K562 (cell line): ENCODE results near the gene NUDT6. TPM values are rescaled to one million over a fixed set of nuclear protein-coding genes. Genes with fewer than 3 reads are reported as not detected.

ENCODE experiments used
- CBFA2T3 ChIP-seq: fragments of 450-650 bp; IDR thresholded peaks from 2 replicates; pipeline ENCODE4 v1.6.1; 2017
- ETS1 ChIP-seq: conservative IDR thresholded peaks from 2 replicates; pipeline ENCODE4 v1.6.1; 2011; ENCODE audit warnings: low read depth, mild to moderate bottlenecking, low read length; ENCODE audit not compliant: control insufficient read depth
- HNRNPH1 ChIP-seq: fragments of 200-400 bp; formaldehyde crosslinking; optimal IDR thresholded peaks from 2 replicates; pipeline ENCODE3; 2017; ENCODE audit warnings: low read depth, mild to moderate bottlenecking, low read length, moderate library complexity
- RAD21 ChIP-seq, 2 experiments: fragments of 250-450 bp in 1 of 2; fragments of 450-650 bp in 1 of 2; sonication (Bioruptor Pico) in 1 of 2; formaldehyde crosslinking in 1 of 2; IDR thresholded peaks in 1 of 2; conservative IDR thresholded peaks in 1 of 2; 2 replicates each; pipeline versions ENCODE4 v1.4.0 to v1.8.0; 2020 to 2022; ENCODE audit warnings: mild to moderate bottlenecking in 2 of 2, moderate library complexity in 1 of 2
- RB1 ChIP-seq: fragments of 450-650 bp; IDR thresholded peaks from 2 replicates; pipeline ENCODE4 v1.6.1; 2017; ENCODE audit warnings: low read depth, mild to moderate bottlenecking
- ZBTB40 ChIP-seq, 2 experiments: fragments of 450-650 bp in 1 of 2; sonication (generic) in 1 of 2; formaldehyde crosslinking in 1 of 2; IDR thresholded peaks; 2 replicates each; pipeline versions ENCODE4 v1.7.1 to v1.9.0; 2016 to 2022; ENCODE audit warnings: inconsistent platforms in 1 of 2, mild to moderate bottlenecking in 1 of 2, missing genetic modification reagents in 1 of 2
- ZNF592 ChIP-seq: fragments of 450-650 bp; IDR thresholded peaks from 2 replicates; pipeline ENCODE4 v1.6.1; 2017; ENCODE audit warnings: antibody characterized with exemption, mild to moderate bottlenecking
- polyA plus RNA-seq, 8 experiments: library from polyadenylated mRNA; depleted of rRNA in 4 of 8; stranded (reverse) in 5 of 8; unstranded in 3 of 8; fragments of >200 nt; fragmentation: Nextera tagmentation in 2 of 8; fragmentation: Illumina TruSeq in 1 of 8; extraction: Ambion mirVana in 2 of 8; extraction: Trizol in 1 of 8; gene quantifications; 2 replicates each; pipeline versions ENCODE4 v1.2.1 to v1.2.3, GENCODE V29; 2011 to 2014; ENCODE audit warnings: inconsistent platforms in 1 of 8, missing spikeins in 1 of 8
- total RNA-seq, 7 experiments: library from RNA; depleted of rRNA in 6 of 7; stranded (reverse); fragments of >200 nt in 6 of 7; fragmentation: Illumina TruSeq in 2 of 7; extraction: Trizol in 2 of 7; gene quantifications; 2 replicates each; pipeline versions ENCODE4 v1.2.1 to v1.2.3, GENCODE V29; 2011 to 2021; ENCODE audit warnings: low replicate concordance in 1 of 7

The NUDT6 gene
- total and polyA plus RNA-seq, 9 of the 15 experiments (the other 6 are each of a cell fraction or from before 2014, with no cell fraction given) = 9.4 to 18.1 (median 13.4) TPM

- TF ChIP-seq ZBTB40 (IDR thresholded peaks at IDR 0.05) = peak; percentile 91
- no peak for TF ChIP-seq ZBTB40 (CRISPR knock-in tag; IDR thresholded peaks at IDR 0.05)
- no peak for TF ChIP-seq RAD21 (CRISPR knock-in tag; conservative IDR thresholded peaks at IDR 0.05 in 1 of 2, IDR thresholded peaks at IDR 0.05 in 1 of 2)
- TF ChIP-seq RB1 = peak; percentile 34; the same call in 1 of the 2 replicates
- no peak for TF ChIP-seq HNRNPH1
- peak; percentile 75 for TF ChIP-seq CBFA2T3
- 0 out of 2 replicates have a peak, but pooled peaks have one; percentile 33 for TF ChIP-seq ZNF592
- peak; percentile 61 for TF ChIP-seq ETS1
Observed at GRCh38 chr4:122922877-122923511, 597 bp upstream of the NUDT6 start (continued).
